OCI-LY1 (cell line): ENCODE measurements around the gene ARL5C.
"Not testable (repeated sequence)": the region's sequence is repeated elsewhere in the genome, so short reads cannot be mapped to it uniquely, and the experiment has no call there.

ENCODE experiments used
- H2AFZ ChIP-seq: fragments of 200-600 bp; sonication (generic), shearing (Covaris generic); 2 replicates; pipeline ENCODE4 v1.6.0; 2014; ENCODE audit warnings: antibody characterized with exemption, mild to moderate bottlenecking, low read length
- H3F3A ChIP-seq: fragments of 200-600 bp; sonication (generic), shearing (Covaris generic); 2 replicates; pipeline ENCODE4 v1.6.0; 2014; ENCODE audit warnings: mild to moderate bottlenecking, antibody characterized with exemption, low read length, moderate library complexity; ENCODE audit not compliant: insufficient read depth
- H3K27ac ChIP-seq: fragments of 200-600 bp; sonication (generic); 2 replicates; pipeline ENCODE4 v1.5.1; 2014; ENCODE audit warnings: low read length, mixed run types, mild to moderate bottlenecking, low read depth; ENCODE audit not compliant: poor library complexity, severe bottlenecking
- H3K27me3 ChIP-seq: fragments of 200-600 bp; sonication (generic); 2 replicates; pipeline ENCODE4 v1.6.0; 2014; ENCODE audit warnings: antibody characterized with exemption, mild to moderate bottlenecking, low read length, moderate library complexity; ENCODE audit not compliant: insufficient read depth
- H3K36me3 ChIP-seq: fragments of 200-600 bp; sonication (generic); 2 replicates; pipeline ENCODE4 v1.6.1; 2014; ENCODE audit warnings: mild to moderate bottlenecking, antibody characterized with exemption, low read length, moderate library complexity, mixed read lengths; ENCODE audit not compliant: insufficient read depth
- H3K4me1 ChIP-seq: fragments of 200-600 bp; sonication (generic); 2 replicates; pipeline ENCODE4 v1.5.1; 2014; ENCODE audit warnings: mild to moderate bottlenecking, low read length, moderate library complexity; ENCODE audit not compliant: insufficient read depth, severe bottlenecking
- H3K4me2 ChIP-seq: fragments of 200-600 bp; sonication (generic), shearing (Covaris generic); 2 replicates; pipeline ENCODE4 v1.6.1; 2014; ENCODE audit warnings: low read length
- H3K4me3 ChIP-seq: fragments of 200-600 bp; sonication (generic); 2 replicates; pipeline ENCODE4 v1.5.1; 2014; ENCODE audit warnings: low read length, low read depth, mild to moderate bottlenecking, mixed read lengths; ENCODE audit not compliant: poor library complexity, severe bottlenecking
- H3K79me2 ChIP-seq: fragments of 200-600 bp; shearing (Covaris generic); 2 replicates; pipeline ENCODE4 v1.6.1; 2016; ENCODE audit warnings: mixed run types, low read length, mixed read lengths; ENCODE audit not compliant: insufficient read depth
- H3K9ac ChIP-seq: fragments of 200-600 bp; sonication (generic), shearing (Covaris generic); 2 replicates; pipeline ENCODE4 v1.6.1; 2014; ENCODE audit warnings: mild to moderate bottlenecking, low read length, mixed read lengths
- H3K9me2 ChIP-seq: fragments of 200-600 bp; sonication (generic), shearing (Covaris generic); 2 replicates; pipeline ENCODE4 v1.6.1; 2014; ENCODE audit warnings: low read depth, mild to moderate bottlenecking, low read length, mixed read lengths
- H3K9me3 ChIP-seq: fragments of 200-600 bp; shearing (Covaris generic); 2 replicates; pipeline ENCODE4 v1.6.1; 2014; ENCODE audit warnings: low read length, mixed read lengths
- H4K20me1 ChIP-seq: fragments of 200-600 bp; sonication (generic), shearing (Covaris generic); 2 replicates; pipeline ENCODE4 v1.6.0; 2016; ENCODE audit warnings: mild to moderate bottlenecking, low read length; ENCODE audit not compliant: insufficient read depth
- CTCF ChIP-seq: fragments of 200-600 bp; sonication (generic), shearing (Covaris generic); IDR thresholded peaks from 2 replicates; pipeline ENCODE4 v1.5.1; 2017; ENCODE audit warnings: mild to moderate bottlenecking, antibody characterized with exemption, low read length, moderate library complexity, mixed read lengths
- EZH2 ChIP-seq: fragments of 200-600 bp; sonication (generic), shearing (Covaris generic); IDR thresholded peaks from 2 replicates; pipeline ENCODE4 v1.8.0; 2017; ENCODE audit warnings: borderline replicate concordance, mixed run types, mild to moderate bottlenecking, antibody characterized with exemption, low read length, moderate library complexity, mixed read lengths

ARL5C gene

GRCh38 chr17:39131616-39132015 lies 34.3 kb downstream of the ARL5C start:
- H3K9me2 ChIP-seq: no peaks in the 10 kb centered on the region
- no peak overlapping the region for H3K27ac ChIP-seq
- H3K27me3 ChIP-seq: peaks cover 7% of the 10 kb centered on the region; the same call in 1 of the 2 replicates
- no peak overlapping the region for H3K9ac ChIP-seq
- no peaks in the 10 kb centered on the region for H3K4me1 ChIP-seq
- no peaks in the 10 kb centered on the region for H3F3A ChIP-seq
- no peaks in the 10 kb centered on the region for H3K9me3 ChIP-seq
- H3K36me3 ChIP-seq: no peaks in the 10 kb centered on the region
- no peaks in the 10 kb centered on the region for H4K20me1 ChIP-seq
- TF ChIP-seq CTCF: no peak
- no peak overlapping the region for H2AFZ ChIP-seq
- no peak overlapping the region for H3K4me2 ChIP-seq
- no peaks in the 10 kb centered on the region for H3K79me2 ChIP-seq
- no peak overlapping the region for H3K4me3 ChIP-seq

GRCh38 chr17:39130205-39130604 lies 35.8 kb downstream of the ARL5C start:
- H3K4me3 ChIP-seq: no peak overlapping the region
- H3F3A ChIP-seq: no peaks in the 10 kb centered on the region
- H3K79me2 ChIP-seq: no peaks in the 10 kb centered on the region
- no peak overlapping the region for H3K27ac ChIP-seq
- no peak overlapping the region for H3K9ac ChIP-seq
- H2AFZ ChIP-seq: no peak overlapping the region
- H3K4me2 ChIP-seq: no peak overlapping the region
- no peak for TF ChIP-seq CTCF
- TF ChIP-seq EZH2: no peak
- H3K36me3 ChIP-seq: no peaks in the 10 kb centered on the region
- H3K9me2 ChIP-seq: no peaks in the 10 kb centered on the region
- no peaks in the 10 kb centered on the region for H4K20me1 ChIP-seq
- H3K9me3 ChIP-seq: no peaks in the 10 kb centered on the region
- peaks cover 7% of the 10 kb centered on the region; the same call in 1 of the 2 replicates for H3K27me3 ChIP-seq
- no peaks in the 10 kb centered on the region for H3K4me1 ChIP-seq

GRCh38 chr17:39129544-39129943 lies 36.4 kb downstream of the ARL5C start:
- not testable (repeated sequence) for H3F3A ChIP-seq, H2AFZ ChIP-seq, H3K36me3 ChIP-seq, H3K4me1 ChIP-seq, H3K27ac ChIP-seq, H3K4me2 ChIP-seq, H4K20me1 ChIP-seq, H3K9me3 ChIP-seq, H3K4me3 ChIP-seq, H3K79me2 ChIP-seq, H3K27me3 ChIP-seq, H3K9ac ChIP-seq, H3K9me2 ChIP-seq

GRCh38 chr17:39126436-39126835 lies 39.5 kb downstream of the ARL5C start:
- no peak overlapping the region for H2AFZ ChIP-seq
- no peaks in the 10 kb centered on the region for H3K27me3 ChIP-seq
- H3K9me2 ChIP-seq: no peaks in the 10 kb centered on the region
- no peaks in the 10 kb centered on the region for H3K9me3 ChIP-seq
- no peaks in the 10 kb centered on the region for H3K36me3 ChIP-seq
- H4K20me1 ChIP-seq: no peaks in the 10 kb centered on the region
- TF ChIP-seq EZH2 (no peak), CTCF (no peak)
- H3K27ac ChIP-seq: no peak overlapping the region
- H3K4me1 ChIP-seq: no peaks in the 10 kb centered on the region
- no peak overlapping the region for H3K4me2 ChIP-seq
- no peaks in the 10 kb centered on the region for H3K79me2 ChIP-seq
- H3F3A ChIP-seq: no peaks in the 10 kb centered on the region
- no peak overlapping the region for H3K4me3 ChIP-seq
- no peak overlapping the region for H3K9ac ChIP-seq
